Upper lobe of left lung (tissue), 4 donors: Measurements from ENCODE around the gene HEXA.

ENCODE experiments used
- CTCF ChIP-seq, 6 experiments: fragments of 450-650 bp in 4 of 6; fragments of 200-600 bp in 2 of 6; sonication (generic) in 2 of 6; IDR thresholded peaks; one replicate each; pipeline ENCODE4 v1.5.1; 2016 to 2019; ENCODE audit warnings: antibody characterized with exemption in 6 of 6
- POLR2A ChIP-seq, 4 donors: fragments of 450-650 bp; IDR thresholded peaks; one replicate each; pipeline ENCODE4 v1.5.1; 2016 to 2017; ENCODE audit warnings: antibody characterized with exemption in 4 of 4, mild to moderate bottlenecking in 2 of 4

DNA sequence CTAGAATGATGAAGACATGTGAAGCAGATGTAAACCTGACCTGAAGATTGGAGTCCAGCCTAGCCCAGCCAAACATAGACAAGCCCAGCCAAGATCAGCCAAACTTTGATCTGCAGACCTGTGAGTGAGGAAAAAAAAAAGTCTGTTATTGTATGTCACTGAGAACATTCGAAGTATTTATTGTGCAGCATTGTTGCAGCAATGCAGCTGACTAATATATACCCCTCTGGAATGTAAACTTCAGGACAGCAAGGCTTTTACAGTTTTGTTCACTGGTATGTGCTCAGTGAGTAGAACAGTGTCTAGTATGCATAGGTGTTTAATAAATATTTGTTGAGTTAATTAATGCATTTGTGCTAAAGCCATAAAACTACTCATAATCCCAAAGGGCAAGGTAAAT lies 45.7 kb upstream of the HEXA start:
- no peak for TF ChIP-seq CTCF (IDR thresholded peaks at IDR 0.05)
- no peak for TF ChIP-seq POLR2A (IDR thresholded peaks at IDR 0.05)
